Measurements from ENCODE around the gene KRT80. TPM values are rescaled to one million over a fixed set of nuclear protein-coding genes. Genes with fewer than 3 reads are reported as not detected.

The KRT80 gene
- total RNA-seq, 5 donors from 2014 or later (not counting 1 experiment from before 2014, with no cell fraction given) = 0.09 to 0.12 TPM; not detected in 3

- 44% methylated on average over 5 of the region's 6 CpGs for WGBS (ENCODE audit: insufficient coverage)
- H3K27me3 ChIP-seq (replicated peaks in 1 of 2; ENCODE audit: control insufficient read depth in 2 of 2, extremely low read depth in 1 of 2, insufficient read depth in 2 of 2, low read length in 1 of 2) = peaks cover 0 to 29% of the 10 kb centered on the region in 2 experiments
- H3K9me3 Mint-ChIP-seq = no peaks in the 10 kb centered on the region
- ChIA-PET POLR2A (interaction anchor here in 1 of 2 donors (0.5 kb wide), 1 partner anchor 21 kb away, joined by 3 read pairs; no protein-coding TSS in a partner anchor), CTCF (interaction anchor here in 1 of 2 donors (0.8 kb wide), 1 partner anchor 14 kb away, joined by 4 read pairs; no protein-coding TSS in a partner anchor)
- no peak overlapping the region for H3K4me3 Mint-ChIP-seq
- no peaks in the 10 kb centered on the region for H3K4me1 ChIP-seq (ENCODE audit: control insufficient read depth in 1 of 2, extremely low read depth in 1 of 2, insufficient read depth in 2 of 2, low read length in 2 of 2)
- no peak overlapping the region for H3K27ac ChIP-seq (ENCODE audit: low read length)
- H3K27ac Mint-ChIP-seq = no peak overlapping the region
- H3K27me3 Mint-ChIP-seq = peaks cover 5 to 14% of the 10 kb centered on the region in 2 donors
- no peaks in the 10 kb centered on the region for H3K9me3 ChIP-seq
- DNase-seq (no peak), ATAC-seq (replicated peaks in 1 of 4) (no peak)
- peaks cover 0 to 3% (median 0%) of the 10 kb centered on the region in 3 donors for H3K4me1 Mint-ChIP-seq
- no peaks in the 10 kb centered on the region for H3K36me3 ChIP-seq (ENCODE audit: control insufficient read depth in 2 of 2, extremely low read depth in 1 of 2, insufficient read depth in 1 of 2, low read length in 1 of 2)
- no peaks in the 10 kb centered on the region for H3K36me3 Mint-ChIP-seq
- no peak overlapping the region for H3K4me3 ChIP-seq (ENCODE audit: control insufficient read depth in 1 of 2, extremely low read depth in 1 of 2, low read length in 1 of 2)
Measured at GRCh38 chr12:52193991-52194390, 2.2 kb upstream of the KRT80 start.

GRCh38 chr12:52193532-52193931 lies 1.7 kb upstream of the KRT80 start:
- no peaks in the 10 kb centered on the region for H3K9me3 ChIP-seq
- DNase-seq = no peak
- CTCF ChIA-PET = interaction anchor here in 1 of 2 donors (0.8 kb wide), 1 partner anchor 13 kb away, joined by 4 read pairs; no protein-coding TSS in a partner anchor
- no peaks in the 10 kb centered on the region for H3K4me1 ChIP-seq (ENCODE audit: control insufficient read depth in 1 of 2, extremely low read depth in 1 of 2, insufficient read depth in 2 of 2, low read length in 2 of 2)
- no peak overlapping the region for H3K27ac ChIP-seq (ENCODE audit: low read length)
- POLR2A ChIA-PET = interaction anchor here in 1 of 2 donors (0.5 kb wide), 1 partner anchor 20 kb away, joined by 3 read pairs; no protein-coding TSS in a partner anchor
- no peaks in the 10 kb centered on the region for H3K36me3 ChIP-seq (ENCODE audit: control insufficient read depth in 2 of 2, extremely low read depth in 1 of 2, insufficient read depth in 1 of 2, low read length in 1 of 2)
- 13% methylated on average over 1 of the region's 6 CpGs for WGBS (ENCODE audit: insufficient coverage)
- no peaks in the 10 kb centered on the region for H3K36me3 Mint-ChIP-seq
- H3K27me3 ChIP-seq (replicated peaks in 1 of 2; ENCODE audit: control insufficient read depth in 2 of 2, extremely low read depth in 1 of 2, insufficient read depth in 2 of 2, low read length in 1 of 2) = peaks cover 0 to 28% of the 10 kb centered on the region in 2 experiments
- no peak overlapping the region for H3K4me3 ChIP-seq (ENCODE audit: control insufficient read depth in 1 of 2, extremely low read depth in 1 of 2, low read length in 1 of 2)
- peaks cover 0 to 3% (median 0%) of the 10 kb centered on the region in 3 donors for H3K4me1 Mint-ChIP-seq
- H3K9me3 Mint-ChIP-seq = no peaks in the 10 kb centered on the region
- H3K27me3 Mint-ChIP-seq = peaks cover 5 to 13% of the 10 kb centered on the region in 2 donors
- ATAC-seq (replicated peaks in 1 of 4) = no peak
- H3K27ac Mint-ChIP-seq = no peak overlapping the region
- no peak overlapping the region for H3K4me3 Mint-ChIP-seq

GRCh38 chr12:52190860-52191729 lies 719 bp downstream of the KRT80 start:
- ChIA-PET POLR2A (no interaction called here), CTCF (no interaction called here)
- Histone ChIP-seq H3K4me1 (ENCODE audit: control insufficient read depth in 1 of 2, extremely low read depth in 1 of 2, insufficient read depth in 2 of 2, low read length in 2 of 2) (no peaks in the 10 kb centered on the region), H3K27ac (ENCODE audit: low read length) (no peak overlapping the region), H3K4me3 (ENCODE audit: control insufficient read depth in 1 of 2, extremely low read depth in 1 of 2, low read length in 1 of 2) (no peak overlapping the region), H3K27me3 (replicated peaks in 1 of 2; ENCODE audit: control insufficient read depth in 2 of 2, extremely low read depth in 1 of 2, insufficient read depth in 2 of 2, low read length in 1 of 2) (peaks cover 0 to 23% of the 10 kb centered on the region in 2 experiments), H3K36me3 (ENCODE audit: control insufficient read depth in 2 of 2, extremely low read depth in 1 of 2, insufficient read depth in 1 of 2, low read length in 1 of 2) (no peaks in the 10 kb centered on the region), H3K9me3 (no peaks in the 10 kb centered on the region)
- H3K36me3 Mint-ChIP-seq = no peaks in the 10 kb centered on the region
- no peak overlapping the region for H3K27ac Mint-ChIP-seq
- 75% methylated on average over 12 of the region's 16 CpGs for WGBS (ENCODE audit: insufficient coverage)
- H3K27me3 Mint-ChIP-seq = peaks cover 5 to 13% of the 10 kb centered on the region in 2 donors
- H3K9me3 Mint-ChIP-seq = no peaks in the 10 kb centered on the region
- H3K4me1 Mint-ChIP-seq = peaks cover 0 to 3% (median 0%) of the 10 kb centered on the region in 3 donors
- H3K4me3 Mint-ChIP-seq = no peak overlapping the region
- no peak for ATAC-seq (replicated peaks in 1 of 4)
- no peak for DNase-seq

- no peaks in the 10 kb centered on the region for H3K36me3 ChIP-seq (ENCODE audit: control insufficient read depth in 2 of 2, extremely low read depth in 1 of 2, insufficient read depth in 1 of 2, low read length in 1 of 2)
- H3K9me3 Mint-ChIP-seq = no peaks in the 10 kb centered on the region
- H3K27me3 ChIP-seq (replicated peaks in 1 of 2; ENCODE audit: control insufficient read depth in 2 of 2, extremely low read depth in 1 of 2, insufficient read depth in 2 of 2, low read length in 1 of 2) = peaks cover 0 to 21% of the 10 kb centered on the region in 2 experiments
- POLR2A ChIA-PET = no interaction called here
- H3K27me3 Mint-ChIP-seq = peaks cover 5 to 7% of the 10 kb centered on the region in 2 donors
- ATAC-seq (replicated peaks in 1 of 4) = no peak
- no CpG with 5 or more reads among the region's 3 CpGs for WGBS (ENCODE audit: insufficient coverage)
- no peak overlapping the region for H3K27ac Mint-ChIP-seq
- DNase-seq = no peak
- no peak overlapping the region for H3K4me3 ChIP-seq (ENCODE audit: control insufficient read depth in 1 of 2, extremely low read depth in 1 of 2, low read length in 1 of 2)
- no peak overlapping the region for H3K4me3 Mint-ChIP-seq
- no peaks in the 10 kb centered on the region for H3K9me3 ChIP-seq
- H3K27ac ChIP-seq (ENCODE audit: low read length) = no peak overlapping the region
- H3K4me1 ChIP-seq (ENCODE audit: control insufficient read depth in 1 of 2, extremely low read depth in 1 of 2, insufficient read depth in 2 of 2, low read length in 2 of 2) = no peaks in the 10 kb centered on the region
- H3K4me1 Mint-ChIP-seq = peaks cover 1 to 6% (median 4%) of the 10 kb centered on the region in 3 donors
- H3K36me3 Mint-ChIP-seq = no peaks in the 10 kb centered on the region
- CTCF ChIA-PET = no interaction called here
Measured at GRCh38 chr12:52189376-52190174, 2.2 kb downstream of the KRT80 start.

GRCh38 chr12:52188658-52189057 lies 3.2 kb downstream of the KRT80 start:
- Histone ChIP-seq H3K27ac (ENCODE audit: low read length) (no peak overlapping the region), H3K9me3 (no peaks in the 10 kb centered on the region), H3K27me3 (replicated peaks in 1 of 2; ENCODE audit: control insufficient read depth in 2 of 2, extremely low read depth in 1 of 2, insufficient read depth in 2 of 2, low read length in 1 of 2) (peaks cover 0 to 14% of the 10 kb centered on the region in 2 experiments), H3K4me3 (ENCODE audit: control insufficient read depth in 1 of 2, extremely low read depth in 1 of 2, low read length in 1 of 2) (no peak overlapping the region), H3K4me1 (ENCODE audit: control insufficient read depth in 1 of 2, extremely low read depth in 1 of 2, insufficient read depth in 2 of 2, low read length in 2 of 2) (no peaks in the 10 kb centered on the region), H3K36me3 (ENCODE audit: control insufficient read depth in 2 of 2, extremely low read depth in 1 of 2, insufficient read depth in 1 of 2, low read length in 1 of 2) (no peaks in the 10 kb centered on the region)
- H3K4me1 Mint-ChIP-seq = peaks cover 1 to 8% (median 8%) of the 10 kb centered on the region in 3 donors
- WGBS (ENCODE audit: insufficient coverage) = 85% methylated on average over 5 of the region's 7 CpGs
- peaks cover 5 to 7% of the 10 kb centered on the region in 2 donors for H3K27me3 Mint-ChIP-seq
- DNase-seq (no peak), ATAC-seq (replicated peaks in 1 of 4) (no peak)
- ChIA-PET CTCF (no interaction called here), POLR2A (no interaction called here)
- H3K36me3 Mint-ChIP-seq = no peaks in the 10 kb centered on the region
- H3K4me3 Mint-ChIP-seq = no peak overlapping the region
- H3K27ac Mint-ChIP-seq = no peak overlapping the region
- H3K9me3 Mint-ChIP-seq = no peaks in the 10 kb centered on the region

- Mint-ChIP-seq H3K9me3 (no peaks in the 10 kb centered on the region), H3K27ac (no peak overlapping the region), H3K4me3 (no peak overlapping the region), H3K27me3 (peaks cover 2 to 3% of the 10 kb centered on the region in 2 donors), H3K4me1 (peaks cover 1 to 8% (median 8%) of the 10 kb centered on the region in 3 donors), H3K36me3 (no peaks in the 10 kb centered on the region)
- H3K4me1 ChIP-seq (ENCODE audit: control insufficient read depth in 1 of 2, extremely low read depth in 1 of 2, insufficient read depth in 2 of 2, low read length in 2 of 2) = no peaks in the 10 kb centered on the region
- H3K27me3 ChIP-seq (replicated peaks in 1 of 2; ENCODE audit: control insufficient read depth in 2 of 2, extremely low read depth in 1 of 2, insufficient read depth in 2 of 2, low read length in 1 of 2) = peaks cover 0 to 17% of the 10 kb centered on the region in 2 experiments
- CTCF ChIA-PET = no interaction called here
- no CpG with 5 or more reads among the region's 5 CpGs for WGBS (ENCODE audit: insufficient coverage)
- no peak for DNase-seq
- H3K9me3 ChIP-seq = no peaks in the 10 kb centered on the region
- H3K4me3 ChIP-seq (ENCODE audit: control insufficient read depth in 1 of 2, extremely low read depth in 1 of 2, low read length in 1 of 2) = no peak overlapping the region
- POLR2A ChIA-PET = no interaction called here
- no peak for ATAC-seq (replicated peaks in 1 of 4)
- H3K36me3 ChIP-seq (ENCODE audit: control insufficient read depth in 2 of 2, extremely low read depth in 1 of 2, insufficient read depth in 1 of 2, low read length in 1 of 2) = no peaks in the 10 kb centered on the region
- no peak overlapping the region for H3K27ac ChIP-seq (ENCODE audit: low read length)
Measured at GRCh38 chr12:52187640-52188039, 4.2 kb downstream of the KRT80 start.

Data from T-cell (primary cell).